Esophagus squamous epithelium (tissue), 5 donors: ENCODE results near the gene SNRK. TPM values are rescaled to one million over a fixed set of nuclear protein-coding genes. Genes with fewer than 3 reads are reported as not detected.

ENCODE experiments used
- DNase-seq: peaks from one replicate; lab custom pipeline; 2025; lab: John Stamatoyannopoulos, UW
- H3K27ac ChIP-seq, 4 donors: fragments of 200-600 bp; sonication (generic); one replicate each; pipeline ENCODE4 v1.5.1; 2016 to 2019; ENCODE audit warnings: mild to moderate bottlenecking in 1 of 4
- H3K27me3 ChIP-seq, 4 donors: fragments of 200-600 bp; sonication (generic); 1 replicate in 3 of 4; 2 replicates in 1 of 4; pipeline versions ENCODE4 v1.5.1 to v1.6.0; 2017 to 2021; ENCODE audit warnings: antibody characterized with exemption in 1 of 4
- H3K36me3 ChIP-seq, 3 donors: fragments of 200-600 bp; sonication (generic); one replicate each; pipeline ENCODE4 v1.5.1; 2016 to 2019
- H3K4me1 ChIP-seq, 3 donors: fragments of 200-600 bp; sonication (generic); one replicate each; pipeline ENCODE4 v1.5.1; 2017 to 2019
- H3K4me3 ChIP-seq, 4 donors: fragments of 200-600 bp; sonication (generic); 1 replicate in 3 of 4; 2 replicates in 1 of 4; pipeline ENCODE4 v1.5.1; 2016 to 2019; ENCODE audit warnings: mild to moderate bottlenecking in 2 of 4, moderate library complexity in 1 of 4
- H3K9me3 ChIP-seq, 3 donors: fragments of 200-600 bp; sonication (generic); one replicate each; pipeline ENCODE4 v1.5.1; 2016 to 2019
- CTCF ChIP-seq, 6 experiments: fragments of 450-650 bp in 4 of 6; fragments of 200-600 bp in 2 of 6; sonication (generic) in 2 of 6; IDR thresholded peaks; one replicate each; pipeline ENCODE4 v1.5.1; 2016 to 2019; ENCODE audit warnings: antibody characterized with exemption in 6 of 6, mild to moderate bottlenecking in 4 of 6, moderate library complexity in 4 of 6
- POLR2A ChIP-seq, 4 donors: fragments of 450-650 bp; IDR thresholded peaks; one replicate each; pipeline ENCODE4 v1.6.1; 2017; ENCODE audit warnings: antibody characterized with exemption in 4 of 4, mild to moderate bottlenecking in 4 of 4, moderate library complexity in 3 of 4
- WGBS, 2 donors: methylation state at CpG; one replicate each; pipeline ENCODE4 v1.1.5; 2018; 5-methylcytosine and 5-hydroxymethylcytosine counted together
- intact Hi-C: fragments of 100-400 bp; cut with DNase I; formaldehyde crosslinking; loops from one replicate; pipeline ENCODE4 v1.15.0; 2022
- total RNA-seq, 4 donors: library from RNA; depleted of rRNA; stranded (reverse); fragments of >200 nt; gene quantifications; one replicate each; pipeline ENCODE4 v1.1.0, GENCODE V29; 2016
- donor health status: DM: yes; HTN: yes; CAD: no.

Gene SNRK
- total RNA-seq, 4 donors from 2014 or later: 27.0 to 42.0 (median 29.5) TPM

GRCh38 chr3:43298761-43299160 lies 12.4 kb downstream of the SNRK start:
- H3K9me3 ChIP-seq: no peaks in the 10 kb centered on the region
- DNase-seq: no peak
- H3K27me3 ChIP-seq: no peaks in the 10 kb centered on the region
- H3K27ac ChIP-seq: no peak overlapping the region
- intact Hi-C loops: no loop called here
- H3K4me3 ChIP-seq: no peak overlapping the region
- WGBS, 2 donors: 62 to 93% methylated on average over 3 of the region's 4 CpGs
- TF ChIP-seq CTCF (IDR thresholded peaks at IDR 0.05): no peak
- no peak for TF ChIP-seq POLR2A (IDR thresholded peaks at IDR 0.05)
- H3K4me1 ChIP-seq: peaks cover 11 to 82% (median 25%) of the 10 kb centered on the region in 3 donors
- peaks cover 2 to 16% (median 2%) of the 10 kb centered on the region in 3 donors for H3K36me3 ChIP-seq

- 56 to 59% methylated on average over 1 of the region's 1 CpG for WGBS, 2 donors
- peaks cover 7 to 48% (median 10%) of the 10 kb centered on the region in 3 donors for H3K4me1 ChIP-seq
- no peaks in the 10 kb centered on the region for H3K27me3 ChIP-seq
- no peak overlapping the region for H3K4me3 ChIP-seq
- H3K27ac ChIP-seq: no peak overlapping the region
- H3K9me3 ChIP-seq: no peaks in the 10 kb centered on the region
- intact Hi-C loops: no loop called here
- DNase-seq: no peak
- H3K36me3 ChIP-seq: peaks cover 2 to 37% (median 4%) of the 10 kb centered on the region in 3 donors
- no peak for TF ChIP-seq CTCF (IDR thresholded peaks at IDR 0.05)
- TF ChIP-seq POLR2A (IDR thresholded peaks at IDR 0.05): no peak
Observed at GRCh38 chr3:43302116-43302880, 16.0 kb downstream of the SNRK start.

- no peaks in the 10 kb centered on the region for H3K9me3 ChIP-seq
- no peak for DNase-seq
- no peak overlapping the region for H3K4me3 ChIP-seq
- H3K4me1 ChIP-seq: peaks cover 0 to 29% (median under 1%) of the 10 kb centered on the region in 3 donors
- no peaks in the 10 kb centered on the region for H3K27me3 ChIP-seq
- 84 to 85% methylated on average over 3 of the region's 3 CpGs for WGBS, 2 donors
- peaks cover 2 to 55% (median 4%) of the 10 kb centered on the region in 3 donors for H3K36me3 ChIP-seq
- intact Hi-C loops: no loop called here
- TF ChIP-seq CTCF (IDR thresholded peaks at IDR 0.05) (no peak), POLR2A (IDR thresholded peaks at IDR 0.05) (no peak)
- no peak overlapping the region for H3K27ac ChIP-seq
Observed at GRCh38 chr3:43304126-43304525, 17.8 kb downstream of the SNRK start.

GRCh38 chr3:43307226-43307625 lies 20.9 kb downstream of the SNRK start:
- no peak for TF ChIP-seq POLR2A (IDR thresholded peaks at IDR 0.05)
- TF ChIP-seq CTCF (IDR thresholded peaks at IDR 0.05): no peak
- Histone ChIP-seq H3K27me3 (no peaks in the 10 kb centered on the region), H3K4me1 (peaks cover 0 to 7% (median 3%) of the 10 kb centered on the region in 3 donors), H3K27ac (no peak overlapping the region), H3K4me3 (no peak overlapping the region), H3K9me3 (no peaks in the 10 kb centered on the region), H3K36me3 (peaks cover 2 to 78% (median 4%) of the 10 kb centered on the region in 3 donors)
- WGBS, 2 donors: 89 to 91% methylated on average over 3 of the region's 3 CpGs
- DNase-seq: no peak
- intact Hi-C loops: no loop called here

GRCh38 chr3:43307649-43308048 lies 21.3 kb downstream of the SNRK start:
- no peak overlapping the region for H3K4me3 ChIP-seq
- H3K27me3 ChIP-seq: no peaks in the 10 kb centered on the region
- no peak overlapping the region for H3K27ac ChIP-seq
- no peak for DNase-seq
- no peaks in the 10 kb centered on the region for H3K9me3 ChIP-seq
- H3K4me1 ChIP-seq: peaks cover 0 to 4% (median 3%) of the 10 kb centered on the region in 3 donors
- WGBS, 2 donors: 65 to 75% methylated on average over 2 of the region's 2 CpGs
- intact Hi-C loops: no loop called here
- H3K36me3 ChIP-seq: peaks cover 2 to 82% (median 4%) of the 10 kb centered on the region in 3 donors
- no peak for TF ChIP-seq POLR2A (IDR thresholded peaks at IDR 0.05)
- no peak for TF ChIP-seq CTCF (IDR thresholded peaks at IDR 0.05)
